ENCODE data around the gene KCNIP4.
A peak's percentile ranks its signal among the peaks of the same experiment; 100 is the strongest.

Gene KCNIP4

GRCh38 chr4:21678711-21679110 is 269.9 kb downstream of the KCNIP4 start:
- TF ChIP-seq CTCF (IDR thresholded peaks at IDR 0.05; ENCODE audit: insufficient read depth, low read depth, low read length, missing control alignments) = no peak
- H3K4me3 ChIP-seq (ENCODE audit: low read length) = no peak overlapping the region
- no peak for DNase-seq (ENCODE audit: low read depth)

DNA sequence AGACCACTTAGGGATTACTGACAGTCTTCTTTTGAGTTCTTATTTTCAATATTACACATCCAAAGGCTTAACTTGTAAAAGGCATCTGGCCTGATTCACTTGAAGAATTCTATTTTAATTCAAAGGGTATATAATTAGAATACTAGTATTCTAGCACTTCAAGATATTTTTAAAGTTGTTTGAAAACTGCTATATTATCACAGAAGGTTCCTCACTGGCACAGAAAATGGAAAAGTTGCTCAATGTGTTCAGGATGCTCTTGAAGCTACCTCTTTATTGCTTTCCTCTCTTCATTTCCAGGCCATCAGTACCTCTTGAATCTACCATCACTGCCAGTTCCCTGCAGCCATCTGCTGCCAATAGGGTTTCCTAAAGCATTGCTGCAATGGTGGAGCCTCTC is 271.4 kb downstream of the KCNIP4 start:
- no peak overlapping the region for H3K4me3 ChIP-seq (ENCODE audit: low read length)
- DNase-seq (ENCODE audit: low read depth) = no peak
- TF ChIP-seq CTCF (IDR thresholded peaks at IDR 0.05; ENCODE audit: insufficient read depth, low read depth, low read length, missing control alignments) = no peak

DNA sequence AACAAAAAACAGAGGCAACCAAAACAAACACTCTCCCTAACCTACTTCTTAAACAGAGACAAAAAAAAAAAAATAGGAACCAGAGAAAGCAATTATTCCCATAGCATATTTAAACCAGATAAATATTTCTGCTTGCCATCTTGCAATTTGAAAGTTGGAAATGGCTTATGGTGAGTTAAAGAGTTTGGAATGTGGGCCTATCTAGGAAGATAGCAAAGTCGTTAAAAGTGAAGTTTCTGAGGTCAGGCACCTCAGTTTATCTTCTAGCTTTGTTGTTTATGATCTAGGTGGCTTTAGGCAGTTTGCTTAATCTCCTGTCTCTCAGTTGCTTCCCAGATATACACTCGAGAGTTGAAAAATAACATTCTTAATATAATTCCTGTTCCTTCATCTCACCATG is 284.2 kb downstream of the KCNIP4 start:
- H3K4me3 ChIP-seq (ENCODE audit: low read length) = no peak overlapping the region
- no peak for TF ChIP-seq CTCF (IDR thresholded peaks at IDR 0.05; ENCODE audit: insufficient read depth, low read depth, low read length, missing control alignments)
- no peak for DNase-seq (ENCODE audit: low read depth)

DNA sequence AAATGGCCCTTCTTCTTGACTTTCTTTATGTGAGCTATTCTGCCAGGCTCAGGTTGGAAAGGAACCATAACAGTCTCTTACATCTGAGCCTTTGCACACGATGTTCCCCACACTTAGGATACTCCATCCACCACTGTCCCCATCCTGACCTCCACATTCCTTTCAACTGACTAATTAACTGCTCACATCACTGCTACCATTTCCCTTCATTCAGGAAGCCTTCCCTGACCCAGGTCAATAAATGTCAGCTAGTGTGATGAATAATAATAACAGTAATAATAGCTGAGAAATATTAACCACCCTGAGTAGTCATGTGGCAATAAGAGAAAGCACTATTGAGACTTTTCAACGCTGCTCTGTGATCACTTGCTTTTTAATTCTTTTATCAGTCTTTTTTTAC is 291.7 kb downstream of the KCNIP4 start:
- H3K4me3 ChIP-seq (ENCODE audit: low read length) = no peak overlapping the region
- no peak for TF ChIP-seq CTCF (IDR thresholded peaks at IDR 0.05; ENCODE audit: insufficient read depth, low read depth, low read length, missing control alignments)
- peak; percentile 10 for DNase-seq (ENCODE audit: low read depth)

- H3K4me3 ChIP-seq (ENCODE audit: low read length) = no peak overlapping the region
- no peak for DNase-seq (ENCODE audit: low read depth)
- no peak for TF ChIP-seq CTCF (IDR thresholded peaks at IDR 0.05; ENCODE audit: insufficient read depth, low read depth, low read length, missing control alignments)
Measured at GRCh38 chr4:21655031-21655430, 293.5 kb downstream of the KCNIP4 start.

DNA sequence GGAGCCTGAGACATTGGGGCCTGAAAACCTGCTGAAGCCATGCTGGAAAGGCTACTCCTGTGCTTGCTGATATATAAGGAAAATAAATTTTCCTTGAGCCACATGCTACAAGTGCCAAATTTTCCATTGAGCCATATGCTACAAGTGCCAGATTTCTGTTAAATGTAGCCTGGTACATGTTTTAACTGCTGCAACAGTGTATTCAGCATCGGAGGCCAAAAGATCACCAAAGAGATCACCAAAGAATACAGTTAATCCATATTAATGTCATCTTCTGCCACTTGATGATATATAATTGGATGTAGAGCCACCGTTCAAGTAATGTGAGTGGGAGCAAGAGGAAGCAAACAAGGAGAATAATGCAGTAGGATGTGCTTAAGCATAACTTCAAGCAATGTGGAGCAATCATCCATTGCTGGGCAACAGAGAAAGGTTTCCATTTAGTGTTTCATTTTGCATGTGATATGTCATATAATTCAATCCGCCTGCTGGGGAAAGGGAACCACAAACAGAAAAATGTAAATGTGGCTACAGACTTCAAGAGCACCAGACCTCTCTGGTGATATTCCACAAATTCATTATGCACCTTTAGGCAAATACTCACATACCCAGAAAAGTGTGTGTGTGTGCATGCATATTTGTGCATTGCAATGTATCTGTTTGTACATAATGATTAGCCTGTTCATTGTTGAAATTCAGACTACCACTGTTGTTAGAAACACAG is 295.9 kb downstream of the KCNIP4 start:
- no peak for TF ChIP-seq CTCF (IDR thresholded peaks at IDR 0.05; ENCODE audit: insufficient read depth, low read depth, low read length, missing control alignments)
- no peak overlapping the region for H3K4me3 ChIP-seq (ENCODE audit: low read length)
- no peak for DNase-seq (ENCODE audit: low read depth)
